ENCODE data around the gene NPAS4.
"Not testable (repeated sequence)": the region's sequence is repeated elsewhere in the genome, so short reads cannot be mapped to it uniquely, and the experiment has no call there.

NPAS4 gene

DNA sequence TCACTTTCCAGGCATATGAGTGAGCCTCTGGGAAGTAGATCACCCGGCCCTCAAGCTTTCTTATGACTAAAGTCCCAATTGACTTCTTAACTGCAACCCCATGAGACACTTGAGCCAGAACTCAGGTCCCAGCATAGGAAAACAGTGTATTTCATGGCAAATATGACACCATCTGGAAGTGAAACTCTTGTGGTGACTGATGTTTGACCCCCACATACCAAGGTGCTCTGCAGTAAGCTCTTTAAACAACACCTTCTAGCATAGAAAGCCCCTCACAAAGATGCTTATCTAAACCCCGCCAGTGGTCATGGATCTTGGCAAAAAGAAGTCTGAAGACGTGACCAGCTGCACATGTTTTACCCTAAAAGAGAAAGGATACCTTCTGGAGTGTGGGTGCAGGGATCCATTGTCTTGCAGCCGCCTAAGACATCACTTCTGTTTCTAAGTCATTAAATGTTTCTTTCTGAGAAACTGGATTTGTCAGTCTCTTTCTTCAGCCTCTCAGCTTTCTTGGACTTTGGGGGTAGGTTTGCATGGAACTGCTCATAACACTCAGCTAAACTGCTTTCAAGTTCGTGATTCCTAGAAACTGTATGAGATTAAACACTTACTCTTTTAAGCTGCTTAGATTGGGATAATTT, 38.4 kb downstream of the NPAS4 start:
- no peak overlapping the region for H3K4me3 Mint-ChIP-seq
- no peaks in the 10 kb centered on the region for H3K27me3 Mint-ChIP-seq
- no peak overlapping the region for H3K27ac Mint-ChIP-seq
- no peaks in the 10 kb centered on the region for H3K9me3 Mint-ChIP-seq (ENCODE audit: low read depth)
- no peaks in the 10 kb centered on the region for H3K36me3 Mint-ChIP-seq
- H3K4me1 Mint-ChIP-seq (ENCODE audit: low read depth): peaks cover 9% of the 10 kb centered on the region

DNA sequence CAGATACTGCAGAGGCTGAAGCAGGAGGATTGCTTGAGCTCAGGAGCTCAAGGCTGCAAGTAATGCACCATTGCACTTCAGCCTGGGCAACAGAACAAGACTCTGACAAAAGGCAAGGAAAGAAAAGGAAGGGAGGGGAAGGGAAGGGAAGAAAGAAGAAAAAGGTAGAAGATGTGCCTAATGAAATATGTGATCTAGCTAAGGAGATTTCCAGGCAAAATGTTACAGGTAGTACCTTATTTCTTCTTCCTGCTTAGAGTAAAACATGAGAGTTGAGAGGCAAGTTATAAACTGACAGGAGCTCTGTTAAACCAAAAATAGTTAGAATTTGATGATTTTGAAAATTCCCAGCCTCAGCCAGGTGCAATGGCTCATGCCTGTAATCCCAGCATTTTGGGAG, 41.2 kb downstream of the NPAS4 start:
- Mint-ChIP-seq H3K27ac (no peak overlapping the region), H3K4me3 (no peak overlapping the region), H3K4me1 (ENCODE audit: low read depth) (peaks cover 4% of the 10 kb centered on the region), H3K9me3 (ENCODE audit: low read depth) (no peaks in the 10 kb centered on the region), H3K27me3 (no peaks in the 10 kb centered on the region), H3K36me3 (no peaks in the 10 kb centered on the region)

DNA sequence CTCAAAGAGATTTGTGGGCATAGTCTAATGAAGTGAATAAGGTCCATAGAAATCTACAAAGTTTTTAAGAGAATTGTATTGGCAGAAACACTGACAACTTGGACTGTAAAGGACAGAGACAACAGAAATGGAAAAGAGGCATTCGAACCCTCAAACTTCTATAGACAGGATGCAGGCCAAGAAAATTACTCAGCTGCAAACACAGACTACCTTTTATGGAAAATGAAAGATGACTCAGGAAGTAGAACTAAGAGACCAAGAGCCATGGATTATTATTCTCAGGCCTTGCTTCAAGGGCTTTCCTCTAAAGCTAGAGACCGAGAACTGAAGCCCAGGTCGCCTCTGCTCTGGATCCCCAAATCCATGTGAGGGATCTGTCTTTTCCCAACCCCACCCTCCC, 42.1 kb downstream of the NPAS4 start:
- H3K27ac Mint-ChIP-seq: no peak overlapping the region
- H3K9me3 Mint-ChIP-seq (ENCODE audit: low read depth): no peaks in the 10 kb centered on the region
- H3K27me3 Mint-ChIP-seq: no peaks in the 10 kb centered on the region
- no peak overlapping the region for H3K4me3 Mint-ChIP-seq
- H3K36me3 Mint-ChIP-seq: no peaks in the 10 kb centered on the region
- peaks cover 8% of the 10 kb centered on the region for H3K4me1 Mint-ChIP-seq (ENCODE audit: low read depth)

DNA sequence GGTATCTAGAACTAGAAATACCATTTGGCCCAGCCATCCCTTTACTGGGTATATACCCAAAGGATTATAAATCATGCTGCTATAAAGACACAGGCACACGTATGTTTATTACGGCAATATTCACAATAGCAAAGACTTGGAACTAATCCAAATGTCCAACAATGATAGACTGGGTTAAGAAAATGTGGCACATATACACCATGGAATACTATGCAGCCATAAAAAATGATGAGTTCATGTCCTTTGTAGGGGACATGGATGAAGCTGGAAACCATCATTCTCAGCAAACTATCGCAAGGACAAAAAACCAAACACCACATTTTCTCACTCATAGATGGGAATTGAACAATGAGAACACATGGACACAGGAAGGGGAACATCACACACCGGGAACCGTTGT, 43.3 kb downstream of the NPAS4 start:
- not testable (repeated sequence) for H3K4me3 Mint-ChIP-seq; H3K9me3 Mint-ChIP-seq (ENCODE audit: low read depth); H3K27ac Mint-ChIP-seq; H3K27me3 Mint-ChIP-seq; H3K36me3 Mint-ChIP-seq
- H3K4me1 Mint-ChIP-seq (ENCODE audit: low read depth): peaks cover 13% of the 10 kb centered on the region

DNA sequence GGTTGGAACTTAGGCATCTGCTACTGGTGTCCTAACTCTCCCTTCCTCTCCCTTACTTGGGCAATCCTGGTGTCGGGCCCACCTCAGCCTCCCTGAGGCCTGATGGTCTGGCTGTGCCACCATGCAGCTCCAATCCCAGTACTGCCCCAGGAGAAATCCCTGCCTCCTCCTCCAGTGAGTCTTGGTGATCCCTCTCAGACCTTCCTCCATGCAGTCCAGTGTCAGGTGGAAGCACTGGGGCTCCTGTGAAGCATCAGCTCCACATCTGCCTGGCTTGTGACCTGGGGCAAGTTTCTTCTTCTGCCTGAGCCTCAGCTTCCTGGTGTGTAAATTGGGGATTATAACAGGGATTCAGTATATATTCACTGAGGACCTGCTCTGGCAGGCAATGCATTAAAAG, 44.1 kb downstream of the NPAS4 start:
- Mint-ChIP-seq H3K4me3 (no peak overlapping the region), H3K36me3 (no peaks in the 10 kb centered on the region), H3K9me3 (ENCODE audit: low read depth) (no peaks in the 10 kb centered on the region), H3K27ac (no peak overlapping the region), H3K4me1 (ENCODE audit: low read depth) (peaks cover 13% of the 10 kb centered on the region), H3K27me3 (no peaks in the 10 kb centered on the region)

DNA sequence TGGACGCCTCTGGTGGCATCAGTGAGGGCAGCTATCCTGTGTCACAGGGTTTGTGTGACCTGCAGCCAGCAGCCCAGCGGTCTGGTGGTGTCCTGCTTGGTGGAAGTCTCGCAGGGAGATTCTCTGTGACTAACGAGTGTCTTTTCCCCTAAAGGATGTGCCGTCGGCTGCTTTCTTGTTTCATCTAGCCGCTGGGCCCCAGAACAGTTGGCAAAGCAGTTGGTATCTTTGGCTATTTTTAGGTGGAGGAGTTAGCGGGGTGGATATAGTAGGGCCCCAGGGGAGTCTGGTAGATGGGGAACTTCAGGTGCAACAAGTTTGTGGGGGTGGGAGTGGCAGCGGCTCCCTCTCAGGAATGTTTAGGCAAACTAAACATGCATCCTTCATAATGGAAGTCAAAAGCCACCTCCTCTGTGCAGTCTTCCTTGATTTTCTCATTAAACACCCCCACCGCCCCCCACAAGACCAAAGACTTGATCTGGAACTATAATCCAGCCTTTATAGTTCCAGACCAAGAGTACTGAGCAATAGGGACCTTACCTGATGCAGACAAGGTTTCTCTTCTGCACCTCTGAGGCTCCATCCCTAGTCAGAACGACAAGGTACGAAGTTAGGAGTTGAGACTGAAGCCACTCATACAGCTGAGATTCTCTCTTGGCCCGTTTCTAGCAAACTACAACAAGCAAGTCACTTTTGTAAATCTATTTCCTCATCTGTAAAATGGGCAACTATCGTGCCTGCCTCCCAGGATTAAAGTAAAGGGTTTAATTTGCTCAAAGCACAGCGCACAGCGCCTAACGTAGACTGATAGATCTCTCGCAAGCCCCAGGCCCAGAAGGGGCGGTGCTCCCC, 44.8 kb downstream of the NPAS4 start:
- H3K27me3 Mint-ChIP-seq: no peaks in the 10 kb centered on the region
- peaks cover 15% of the 10 kb centered on the region for H3K4me1 Mint-ChIP-seq (ENCODE audit: low read depth)
- peak overlapping the region; percentile 83 for H3K4me3 Mint-ChIP-seq
- no peaks in the 10 kb centered on the region for H3K9me3 Mint-ChIP-seq (ENCODE audit: low read depth)
- H3K27ac Mint-ChIP-seq: peak overlapping the region; percentile 34
- no peaks in the 10 kb centered on the region for H3K36me3 Mint-ChIP-seq

DNA sequence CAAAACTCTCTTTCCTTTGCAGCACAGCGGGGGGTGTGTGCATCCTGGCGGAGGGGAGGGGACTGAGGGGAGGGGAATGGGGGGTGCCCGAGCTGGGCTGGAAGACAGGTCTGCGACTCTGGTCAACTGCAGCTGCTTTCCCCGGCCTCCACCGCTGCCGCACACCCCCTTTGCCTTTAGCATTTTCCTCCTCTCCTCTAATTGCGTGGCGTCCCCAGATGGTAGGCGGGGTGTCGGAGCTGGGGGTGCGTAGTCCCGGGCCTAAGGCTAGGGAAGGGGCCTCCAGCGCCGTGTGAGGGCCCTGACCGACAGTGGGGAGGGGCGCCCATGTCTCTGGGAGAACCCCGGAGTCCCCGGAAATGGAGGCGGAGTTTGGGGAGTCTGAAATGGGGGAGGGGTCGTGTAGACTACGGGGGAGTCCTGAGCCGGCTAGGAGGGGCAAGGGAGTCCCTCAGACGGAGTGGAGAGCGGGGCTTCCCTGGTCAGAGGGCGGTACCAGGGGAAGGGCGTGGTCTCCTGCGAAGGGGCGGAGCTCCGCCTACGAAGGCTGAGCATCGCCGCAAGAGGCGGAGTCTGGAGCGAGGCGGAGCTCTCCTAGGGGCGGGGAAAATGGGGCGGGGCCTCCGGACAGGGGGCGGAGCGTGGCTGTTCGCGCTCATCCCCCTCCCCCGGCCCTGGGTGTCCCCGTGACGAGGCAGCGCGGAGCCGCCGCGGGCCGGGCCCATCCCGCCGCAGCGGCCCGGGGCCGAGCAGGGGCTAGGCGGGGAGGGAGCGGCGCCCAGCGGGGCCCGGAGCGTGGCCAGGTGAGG, 45.6 kb downstream of the NPAS4 start, which contains the start of gene PELI3:
TSS of gene PELI3 (plus strand) at position 681 of the 809 bp plus-strand sequence. CDS start 1,224 bp downstream, outside the sequence.
- Mint-ChIP-seq H3K9me3 (ENCODE audit: low read depth) (no peaks in the 10 kb centered on the region), H3K27ac (peak within 1 kb of the TSS; percentile 50), H3K4me3 (peak within 1 kb of the TSS; percentile 87), H3K36me3 (no peaks in the 10 kb centered on the region), H3K27me3 (no peaks in the 10 kb centered on the region), H3K4me1 (ENCODE audit: low read depth) (peaks cover 15% of the 10 kb centered on the region)

DNA sequence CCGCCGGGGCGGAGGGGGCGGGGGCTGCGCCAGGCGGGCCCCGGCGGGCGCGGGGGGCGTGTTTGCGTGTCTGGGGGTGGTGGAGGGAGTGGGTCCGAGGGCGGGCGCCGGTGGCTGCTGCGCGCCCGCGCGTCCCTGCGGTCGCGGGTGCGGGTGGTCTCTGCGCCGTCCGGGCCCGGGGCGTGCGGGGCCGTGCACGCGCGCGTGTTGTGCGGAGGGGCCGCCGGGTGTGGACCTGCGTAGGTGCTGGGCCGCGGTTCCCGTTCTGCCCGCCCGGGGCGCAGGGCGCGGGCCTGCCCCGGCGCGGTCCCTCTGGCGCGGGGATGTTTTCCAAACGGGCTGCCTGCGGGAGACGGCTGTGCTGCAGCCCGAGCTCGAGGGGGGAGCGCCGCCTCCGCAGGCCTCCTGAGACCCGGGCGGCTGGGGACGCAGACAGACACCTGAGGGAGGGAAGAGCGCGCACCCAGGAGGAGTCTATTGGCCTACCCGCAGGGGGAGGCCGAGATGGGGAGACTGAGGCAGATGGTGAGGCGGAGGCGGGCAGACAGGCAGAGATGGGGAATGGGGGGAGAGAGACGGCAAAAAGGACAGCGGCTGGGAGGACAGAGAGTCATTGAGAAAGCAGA, 46.3 kb downstream of the NPAS4 start:
- Mint-ChIP-seq H3K27ac (no peak overlapping the region), H3K9me3 (ENCODE audit: low read depth) (no peaks in the 10 kb centered on the region), H3K27me3 (no peaks in the 10 kb centered on the region), H3K4me1 (ENCODE audit: low read depth) (peaks cover 15% of the 10 kb centered on the region), H3K4me3 (peak overlapping the region; percentile 87), H3K36me3 (no peaks in the 10 kb centered on the region)

DNA sequence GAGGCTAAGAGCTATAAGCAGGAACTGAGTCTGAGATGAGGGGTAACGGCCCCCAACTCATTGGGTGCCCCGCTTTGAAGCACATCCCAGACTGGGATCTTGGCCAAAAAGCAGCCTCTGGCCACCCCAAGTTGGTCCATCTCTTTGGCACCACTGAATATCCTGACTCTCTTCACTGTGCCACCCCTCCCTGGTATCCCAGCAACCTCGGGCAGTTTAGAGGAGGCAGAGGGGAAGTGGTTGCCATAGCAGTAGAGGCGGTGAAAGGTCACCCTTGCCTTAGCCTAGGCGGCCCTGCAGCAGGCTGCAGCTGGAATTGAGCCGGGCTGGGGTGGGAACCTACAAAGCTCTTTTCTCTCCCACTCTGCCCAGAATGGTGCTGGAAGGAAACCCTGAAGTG, 46.9 kb downstream of the NPAS4 start:
- H3K9me3 Mint-ChIP-seq (ENCODE audit: low read depth): no peaks in the 10 kb centered on the region
- no peak overlapping the region for H3K27ac Mint-ChIP-seq
- no peaks in the 10 kb centered on the region for H3K36me3 Mint-ChIP-seq
- peaks cover 15% of the 10 kb centered on the region for H3K4me1 Mint-ChIP-seq (ENCODE audit: low read depth)
- no peaks in the 10 kb centered on the region for H3K27me3 Mint-ChIP-seq
- H3K4me3 Mint-ChIP-seq: peak overlapping the region; percentile 87

DNA sequence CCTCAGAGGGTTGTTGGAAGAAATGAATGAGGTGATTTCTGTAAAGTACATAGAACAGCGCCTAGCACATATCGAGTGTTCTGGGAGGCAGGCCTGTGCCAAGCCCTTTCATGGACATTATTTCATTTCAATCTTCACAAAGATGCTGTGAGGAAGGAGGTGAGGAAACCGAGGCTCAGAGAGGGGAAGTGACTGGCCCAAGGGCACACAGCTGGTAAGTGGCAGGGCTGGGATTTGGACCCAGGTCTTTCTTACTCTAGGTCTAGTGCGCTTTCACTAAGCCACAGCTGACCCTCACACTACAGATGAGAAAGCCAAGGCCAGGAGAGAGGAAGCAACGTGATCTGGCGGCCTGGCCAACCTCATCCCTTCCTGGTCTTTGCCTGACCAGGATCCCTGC, 47.9 kb downstream of the NPAS4 start:
- Mint-ChIP-seq H3K36me3 (no peaks in the 10 kb centered on the region), H3K4me3 (peak overlapping the region; percentile 87), H3K27me3 (no peaks in the 10 kb centered on the region), H3K27ac (no peak overlapping the region), H3K9me3 (ENCODE audit: low read depth) (no peaks in the 10 kb centered on the region), H3K4me1 (ENCODE audit: low read depth) (peaks cover 15% of the 10 kb centered on the region)

DNA sequence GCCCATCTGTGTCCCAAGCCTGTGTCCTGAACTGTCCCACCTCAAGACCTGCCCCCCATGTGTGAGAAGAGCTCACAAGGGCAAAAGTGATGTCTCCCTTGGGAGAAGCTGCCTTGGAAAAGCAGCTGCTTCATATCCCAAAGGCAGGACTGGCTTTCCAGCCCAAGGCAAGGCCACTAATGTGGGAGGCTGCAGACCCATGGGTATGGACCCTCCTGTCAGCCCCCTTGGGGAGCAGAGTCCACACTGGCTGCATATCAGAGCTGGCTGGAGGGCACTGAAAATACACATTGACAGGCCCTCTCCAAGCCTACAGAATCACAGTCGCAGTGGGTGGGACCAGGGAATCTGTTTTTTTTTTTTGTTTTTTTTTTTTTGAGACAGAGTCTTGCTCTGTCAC, 48.6 kb downstream of the NPAS4 start:
- no peaks in the 10 kb centered on the region for H3K9me3 Mint-ChIP-seq (ENCODE audit: low read depth)
- H3K36me3 Mint-ChIP-seq: no peaks in the 10 kb centered on the region
- H3K27me3 Mint-ChIP-seq: no peaks in the 10 kb centered on the region
- H3K4me3 Mint-ChIP-seq: no peak overlapping the region
- H3K27ac Mint-ChIP-seq: no peak overlapping the region
- peaks cover 15% of the 10 kb centered on the region for H3K4me1 Mint-ChIP-seq (ENCODE audit: low read depth)

DNA sequence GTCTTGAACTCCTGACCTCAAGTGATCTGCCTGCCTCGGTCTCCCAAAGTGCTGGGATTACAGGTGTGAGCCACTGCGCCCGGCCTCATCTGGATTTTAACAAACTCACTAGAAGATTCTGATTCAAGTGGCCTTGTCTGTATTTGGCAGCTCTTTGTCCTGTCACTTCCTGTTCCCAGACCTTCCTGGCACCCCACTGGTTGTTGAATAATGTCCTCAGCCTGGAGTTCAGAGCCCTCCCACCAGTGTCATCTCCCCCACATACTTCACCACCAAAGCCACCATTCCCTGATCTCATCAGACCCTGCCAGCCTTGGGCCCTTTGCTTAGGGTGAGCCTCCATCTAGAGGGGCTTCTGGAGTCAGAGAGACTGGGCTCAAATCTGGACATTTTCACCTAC, 49.2 kb downstream of the NPAS4 start:
- Mint-ChIP-seq H3K27me3 (no peaks in the 10 kb centered on the region), H3K27ac (no peak overlapping the region), H3K9me3 (ENCODE audit: low read depth) (no peaks in the 10 kb centered on the region), H3K4me1 (ENCODE audit: low read depth) (peaks cover 15% of the 10 kb centered on the region), H3K36me3 (no peaks in the 10 kb centered on the region), H3K4me3 (no peak overlapping the region)

DNA sequence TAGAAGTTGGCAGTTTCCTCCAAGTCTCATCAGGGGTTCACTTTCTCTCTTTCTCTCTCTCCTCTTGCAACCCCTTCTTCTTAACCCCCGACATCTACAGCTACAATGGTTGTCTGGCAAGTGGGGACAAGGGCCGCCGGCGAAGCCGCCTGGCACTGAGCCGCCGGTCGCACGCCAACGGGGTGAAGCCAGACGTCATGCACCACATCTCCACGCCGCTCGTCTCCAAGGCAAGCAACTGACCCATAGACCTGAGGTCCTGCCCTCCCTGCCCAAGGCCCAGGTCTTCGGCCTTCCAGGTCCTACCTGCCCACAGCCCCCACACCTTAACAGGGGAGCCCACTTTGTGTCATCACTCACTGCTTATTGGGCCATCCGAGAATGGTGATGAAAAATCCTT, 50.3 kb downstream of the NPAS4 start:
- Mint-ChIP-seq H3K4me3 (no peak overlapping the region), H3K4me1 (ENCODE audit: low read depth) (peaks cover 11% of the 10 kb centered on the region), H3K27me3 (no peaks in the 10 kb centered on the region), H3K9me3 (ENCODE audit: low read depth) (no peaks in the 10 kb centered on the region), H3K36me3 (no peaks in the 10 kb centered on the region), H3K27ac (no peak overlapping the region)

DNA sequence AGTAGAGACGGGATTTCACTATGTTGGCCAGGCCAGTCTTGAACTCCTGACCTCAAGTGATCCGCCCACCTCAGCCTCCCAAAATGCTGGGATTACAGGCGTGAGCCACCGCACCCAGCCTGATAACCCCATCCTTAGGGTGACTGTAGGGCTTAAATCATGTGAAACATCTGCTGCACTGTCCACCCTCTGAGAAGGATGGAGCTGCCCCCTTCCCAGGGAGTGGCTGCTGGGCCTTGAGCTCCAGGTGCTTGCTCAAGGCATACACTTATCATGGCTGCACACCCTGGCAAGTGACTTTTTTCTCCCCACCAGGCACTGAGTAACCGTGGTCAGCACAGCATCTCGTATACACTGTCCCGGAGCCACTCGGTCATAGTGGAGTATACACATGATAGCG, 51.2 kb downstream of the NPAS4 start:
- H3K27me3 Mint-ChIP-seq: no peaks in the 10 kb centered on the region
- H3K36me3 Mint-ChIP-seq: no peaks in the 10 kb centered on the region
- H3K4me1 Mint-ChIP-seq (ENCODE audit: low read depth): peaks cover 11% of the 10 kb centered on the region
- H3K27ac Mint-ChIP-seq: no peak overlapping the region
- H3K9me3 Mint-ChIP-seq (ENCODE audit: low read depth): no peaks in the 10 kb centered on the region
- H3K4me3 Mint-ChIP-seq: no peak overlapping the region

DNA sequence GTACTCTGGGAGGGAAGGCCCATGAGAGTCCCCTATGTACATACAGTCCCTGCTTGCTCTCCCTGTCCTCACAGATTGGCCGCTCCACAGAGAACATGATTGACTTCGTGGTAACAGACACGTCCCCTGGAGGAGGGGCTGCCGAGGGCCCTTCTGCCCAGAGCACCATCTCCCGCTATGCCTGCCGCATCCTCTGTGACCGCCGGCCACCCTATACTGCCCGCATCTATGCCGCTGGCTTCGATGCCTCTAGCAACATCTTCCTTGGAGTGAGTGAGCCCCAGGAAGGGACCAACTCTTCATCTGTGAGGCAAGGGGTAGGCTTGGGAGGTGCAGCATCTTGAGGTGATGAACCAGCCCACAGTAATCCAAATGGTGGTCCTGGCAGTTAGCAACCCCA, 52.3 kb downstream of the NPAS4 start:
- Mint-ChIP-seq H3K9me3 (ENCODE audit: low read depth) (no peaks in the 10 kb centered on the region), H3K4me3 (no peak overlapping the region), H3K27ac (no peak overlapping the region), H3K4me1 (ENCODE audit: low read depth) (peaks cover 5% of the 10 kb centered on the region), H3K36me3 (no peaks in the 10 kb centered on the region), H3K27me3 (no peaks in the 10 kb centered on the region)
